ENCODE measurements around the gene REG1B.

REG1B gene

GRCh38 chr2:79087785-79088364 is at the start of gene REG1B:
TSS of gene REG1B (minus strand) at chr2:79087993. CDS start at chr2:79087612, 381 bp downstream.
- in situ Hi-C loops (cut with HindIII; ENCODE audit: low pct_unique_long_range_greater_than_20kb, low sequenced_read_pairs), result no loop called here
- DNase-seq (ENCODE audit: low read depth in 1 of 2, low spot score in 1 of 2), result no peak
- no peak for TF ChIP-seq JUND (IDR thresholded peaks at IDR 0.05; ENCODE audit: low read depth)

- DNase-seq (ENCODE audit: low read depth in 1 of 2, low spot score in 1 of 2), result peak in 1 of 2 experiments; percentile 1
- TF ChIP-seq JUND (IDR thresholded peaks at IDR 0.05; ENCODE audit: low read depth), result no peak
- in situ Hi-C loops (cut with HindIII; ENCODE audit: low pct_unique_long_range_greater_than_20kb, low sequenced_read_pairs), result no loop called here
Observed at GRCh38 chr2:79131687-79132086, 43.9 kb upstream of the REG1B start.

- no peak for DNase-seq (ENCODE audit: low read depth in 1 of 2, low spot score in 1 of 2)
- no peak for TF ChIP-seq JUND (IDR thresholded peaks at IDR 0.05; ENCODE audit: low read depth)
- in situ Hi-C loops (cut with HindIII; ENCODE audit: low pct_unique_long_range_greater_than_20kb, low sequenced_read_pairs), result no loop called here
Observed at GRCh38 chr2:79129804-79130203, 42.0 kb upstream of the REG1B start.

GRCh38 chr2:79129260-79129659 is 41.5 kb upstream of the REG1B start:
- no peak for TF ChIP-seq JUND (IDR thresholded peaks at IDR 0.05; ENCODE audit: low read depth)
- no peak for DNase-seq (ENCODE audit: low read depth in 1 of 2, low spot score in 1 of 2)
- in situ Hi-C loops (cut with HindIII; ENCODE audit: low pct_unique_long_range_greater_than_20kb, low sequenced_read_pairs), result no loop called here

GRCh38 chr2:79128406-79128805 is 40.6 kb upstream of the REG1B start:
- no peak for TF ChIP-seq JUND (IDR thresholded peaks at IDR 0.05; ENCODE audit: low read depth)
- in situ Hi-C loops (cut with HindIII; ENCODE audit: low pct_unique_long_range_greater_than_20kb, low sequenced_read_pairs), result no loop called here

GRCh38 chr2:79125721-79125985 is 37.9 kb upstream of the REG1B start:
- in situ Hi-C loops (cut with HindIII; ENCODE audit: low pct_unique_long_range_greater_than_20kb, low sequenced_read_pairs), result no loop called here
- DNase-seq (ENCODE audit: low read depth in 1 of 2, low spot score in 1 of 2), result no peak
- no peak for TF ChIP-seq JUND (IDR thresholded peaks at IDR 0.05; ENCODE audit: low read depth)

More at GRCh38 chr2:79128406-79128805, 40.6 kb upstream of the REG1B start:
- no peak for DNase-seq (ENCODE audit: low read depth in 1 of 2, low spot score in 1 of 2)

- in situ Hi-C loops (cut with HindIII; ENCODE audit: low pct_unique_long_range_greater_than_20kb, low sequenced_read_pairs), result no loop called here
- no peak for DNase-seq (ENCODE audit: low read depth in 1 of 2, low spot score in 1 of 2)
- TF ChIP-seq JUND (IDR thresholded peaks at IDR 0.05; ENCODE audit: low read depth), result no peak
Observed at GRCh38 chr2:79124907-79125720, 37.3 kb upstream of the REG1B start.

- in situ Hi-C loops (cut with HindIII; ENCODE audit: low pct_unique_long_range_greater_than_20kb, low sequenced_read_pairs), result no loop called here
- no peak for DNase-seq (ENCODE audit: low read depth in 1 of 2, low spot score in 1 of 2)
- no peak for TF ChIP-seq JUND (IDR thresholded peaks at IDR 0.05; ENCODE audit: low read depth)
Observed at GRCh38 chr2:79122676-79123075, 34.9 kb upstream of the REG1B start.

GRCh38 chr2:79120194-79120713 is 32.5 kb upstream of the REG1B start, which contains the start of gene REG1A:
TSS of gene REG1A (plus strand) at chr2:79120488. CDS start at chr2:79120862, 374 bp downstream.
- TF ChIP-seq JUND (IDR thresholded peaks at IDR 0.05; ENCODE audit: low read depth), result no peak
- no peak for DNase-seq (ENCODE audit: low read depth in 1 of 2, low spot score in 1 of 2)
- in situ Hi-C loops (cut with HindIII; ENCODE audit: low pct_unique_long_range_greater_than_20kb, low sequenced_read_pairs), result no loop called here

GRCh38 chr2:79116997-79117928 is 29.5 kb upstream of the REG1B start:
- no peak for TF ChIP-seq JUND (IDR thresholded peaks at IDR 0.05; ENCODE audit: low read depth)
- in situ Hi-C loops (cut with HindIII; ENCODE audit: low pct_unique_long_range_greater_than_20kb, low sequenced_read_pairs), result no loop called here
- no peak for DNase-seq (ENCODE audit: low read depth in 1 of 2, low spot score in 1 of 2)

- in situ Hi-C loops (cut with HindIII; ENCODE audit: low pct_unique_long_range_greater_than_20kb, low sequenced_read_pairs), result no loop called here
- no peak for DNase-seq (ENCODE audit: low read depth in 1 of 2, low spot score in 1 of 2)
- no peak for TF ChIP-seq JUND (IDR thresholded peaks at IDR 0.05; ENCODE audit: low read depth)
Observed at GRCh38 chr2:79114797-79115494, 27.2 kb upstream of the REG1B start.

GRCh38 chr2:79112269-79112668 is 24.5 kb upstream of the REG1B start:
- no peak for TF ChIP-seq JUND (IDR thresholded peaks at IDR 0.05; ENCODE audit: low read depth)
- in situ Hi-C loops (cut with HindIII; ENCODE audit: low pct_unique_long_range_greater_than_20kb, low sequenced_read_pairs), result no loop called here
- no peak for DNase-seq (ENCODE audit: low read depth in 1 of 2, low spot score in 1 of 2)
